Measurements from ENCODE around the gene TPRX2.

DNA sequence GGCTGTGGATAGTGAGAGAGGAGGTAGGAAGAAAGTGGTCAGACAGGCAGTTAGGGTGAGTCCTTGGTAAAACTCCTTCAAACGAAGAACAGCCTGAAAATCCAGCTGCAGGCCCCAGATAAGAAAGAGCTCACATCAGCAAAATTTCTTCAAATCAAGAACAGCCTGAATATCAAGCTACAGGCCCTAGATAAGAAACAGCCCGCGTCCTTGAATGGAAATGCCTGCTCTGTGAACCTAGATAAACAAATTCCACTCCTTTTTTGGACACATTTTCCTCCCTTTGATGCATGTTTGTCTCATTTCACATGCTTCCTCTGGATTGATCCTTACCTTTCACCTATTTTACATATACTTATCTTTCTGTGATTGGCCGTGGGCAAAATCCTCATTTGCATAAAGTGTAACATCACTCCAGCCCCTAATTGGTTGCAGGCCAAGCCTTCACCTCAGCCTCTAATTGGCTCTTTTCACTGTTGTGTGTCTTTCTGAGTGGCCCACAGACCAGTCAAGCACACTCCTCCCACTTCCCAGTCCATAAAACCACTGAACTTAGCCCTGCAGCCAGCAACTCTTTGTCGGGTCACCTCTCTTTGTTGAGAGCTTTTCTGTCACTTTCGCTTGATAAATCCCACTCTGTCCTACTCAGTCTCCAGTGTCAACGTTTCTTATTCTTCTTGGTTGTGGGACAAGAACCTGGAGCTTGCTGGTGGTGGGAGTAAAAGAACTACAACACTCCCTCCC is 33.1 kb downstream of the TPRX2 start:
- TF ChIP-seq, protein P1, sequence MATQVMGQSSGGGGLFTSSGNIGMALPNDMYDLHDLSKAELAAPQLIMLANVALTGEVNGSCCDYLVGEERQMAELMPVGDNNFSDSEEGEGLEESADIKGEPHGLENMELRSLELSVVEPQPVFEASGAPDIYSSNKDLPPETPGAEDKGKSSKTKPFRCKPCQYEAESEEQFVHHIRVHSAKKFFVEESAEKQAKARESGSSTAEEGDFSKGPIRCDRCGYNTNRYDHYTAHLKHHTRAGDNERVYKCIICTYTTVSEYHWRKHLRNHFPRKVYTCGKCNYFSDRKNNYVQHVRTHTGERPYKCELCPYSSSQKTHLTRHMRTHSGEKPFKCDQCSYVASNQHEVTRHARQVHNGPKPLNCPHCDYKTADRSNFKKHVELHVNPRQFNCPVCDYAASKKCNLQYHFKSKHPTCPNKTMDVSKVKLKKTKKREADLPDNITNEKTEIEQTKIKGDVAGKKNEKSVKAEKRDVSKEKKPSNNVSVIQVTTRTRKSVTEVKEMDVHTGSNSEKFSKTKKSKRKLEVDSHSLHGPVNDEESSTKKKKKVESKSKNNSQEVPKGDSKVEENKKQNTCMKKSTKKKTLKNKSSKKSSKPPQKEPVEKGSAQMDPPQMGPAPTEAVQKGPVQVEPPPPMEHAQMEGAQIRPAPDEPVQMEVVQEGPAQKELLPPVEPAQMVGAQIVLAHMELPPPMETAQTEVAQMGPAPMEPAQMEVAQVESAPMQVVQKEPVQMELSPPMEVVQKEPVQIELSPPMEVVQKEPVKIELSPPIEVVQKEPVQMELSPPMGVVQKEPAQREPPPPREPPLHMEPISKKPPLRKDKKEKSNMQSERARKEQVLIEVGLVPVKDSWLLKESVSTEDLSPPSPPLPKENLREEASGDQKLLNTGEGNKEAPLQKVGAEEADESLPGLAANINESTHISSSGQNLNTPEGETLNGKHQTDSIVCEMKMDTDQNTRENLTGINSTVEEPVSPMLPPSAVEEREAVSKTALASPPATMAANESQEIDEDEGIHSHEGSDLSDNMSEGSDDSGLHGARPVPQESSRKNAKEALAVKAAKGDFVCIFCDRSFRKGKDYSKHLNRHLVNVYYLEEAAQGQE (IDR thresholded peaks at IDR 0.05) = peak; percentile 89
- TF ChIP-seq, protein P2, sequence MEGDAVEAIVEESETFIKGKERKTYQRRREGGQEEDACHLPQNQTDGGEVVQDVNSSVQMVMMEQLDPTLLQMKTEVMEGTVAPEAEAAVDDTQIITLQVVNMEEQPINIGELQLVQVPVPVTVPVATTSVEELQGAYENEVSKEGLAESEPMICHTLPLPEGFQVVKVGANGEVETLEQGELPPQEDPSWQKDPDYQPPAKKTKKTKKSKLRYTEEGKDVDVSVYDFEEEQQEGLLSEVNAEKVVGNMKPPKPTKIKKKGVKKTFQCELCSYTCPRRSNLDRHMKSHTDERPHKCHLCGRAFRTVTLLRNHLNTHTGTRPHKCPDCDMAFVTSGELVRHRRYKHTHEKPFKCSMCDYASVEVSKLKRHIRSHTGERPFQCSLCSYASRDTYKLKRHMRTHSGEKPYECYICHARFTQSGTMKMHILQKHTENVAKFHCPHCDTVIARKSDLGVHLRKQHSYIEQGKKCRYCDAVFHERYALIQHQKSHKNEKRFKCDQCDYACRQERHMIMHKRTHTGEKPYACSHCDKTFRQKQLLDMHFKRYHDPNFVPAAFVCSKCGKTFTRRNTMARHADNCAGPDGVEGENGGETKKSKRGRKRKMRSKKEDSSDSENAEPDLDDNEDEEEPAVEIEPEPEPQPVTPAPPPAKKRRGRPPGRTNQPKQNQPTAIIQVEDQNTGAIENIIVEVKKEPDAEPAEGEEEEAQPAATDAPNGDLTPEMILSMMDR (IDR thresholded peaks at IDR 0.05; ENCODE audit: low read depth, low read length, missing input control) = no peak
